Measurements from ENCODE around the gene RB1. TPM values are rescaled to one million over a fixed set of nuclear protein-coding genes. Genes with fewer than 3 reads are reported as not detected.

Gene RB1
- total RNA-seq, 4 donors from 2014 or later, result 18.2 to 79.2 (median 22.7) TPM

DNA sequence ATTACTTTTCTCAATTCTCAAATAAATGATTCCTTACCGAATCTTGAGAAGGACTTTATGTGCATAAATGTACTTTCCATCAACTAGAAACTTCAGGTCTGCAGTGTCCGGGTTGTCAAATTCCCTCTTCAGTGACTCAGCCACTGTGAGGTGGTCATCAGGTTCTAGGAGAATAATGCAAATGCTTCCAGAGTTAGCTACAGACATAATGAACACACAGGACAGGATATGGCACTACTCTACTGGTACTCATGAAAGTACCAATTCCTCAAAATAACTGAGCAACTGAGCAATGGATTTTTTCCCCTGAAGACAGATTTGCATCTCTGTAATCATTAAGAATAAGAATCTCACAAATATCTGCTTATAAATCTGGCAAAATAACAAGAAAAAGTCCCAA, 198.2 kb downstream of the RB1 start:
- TF ChIP-seq POLR2A (IDR thresholded peaks at IDR 0.05), result no peak
- TF ChIP-seq, protein P1, sequence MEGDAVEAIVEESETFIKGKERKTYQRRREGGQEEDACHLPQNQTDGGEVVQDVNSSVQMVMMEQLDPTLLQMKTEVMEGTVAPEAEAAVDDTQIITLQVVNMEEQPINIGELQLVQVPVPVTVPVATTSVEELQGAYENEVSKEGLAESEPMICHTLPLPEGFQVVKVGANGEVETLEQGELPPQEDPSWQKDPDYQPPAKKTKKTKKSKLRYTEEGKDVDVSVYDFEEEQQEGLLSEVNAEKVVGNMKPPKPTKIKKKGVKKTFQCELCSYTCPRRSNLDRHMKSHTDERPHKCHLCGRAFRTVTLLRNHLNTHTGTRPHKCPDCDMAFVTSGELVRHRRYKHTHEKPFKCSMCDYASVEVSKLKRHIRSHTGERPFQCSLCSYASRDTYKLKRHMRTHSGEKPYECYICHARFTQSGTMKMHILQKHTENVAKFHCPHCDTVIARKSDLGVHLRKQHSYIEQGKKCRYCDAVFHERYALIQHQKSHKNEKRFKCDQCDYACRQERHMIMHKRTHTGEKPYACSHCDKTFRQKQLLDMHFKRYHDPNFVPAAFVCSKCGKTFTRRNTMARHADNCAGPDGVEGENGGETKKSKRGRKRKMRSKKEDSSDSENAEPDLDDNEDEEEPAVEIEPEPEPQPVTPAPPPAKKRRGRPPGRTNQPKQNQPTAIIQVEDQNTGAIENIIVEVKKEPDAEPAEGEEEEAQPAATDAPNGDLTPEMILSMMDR (IDR thresholded peaks at IDR 0.05), result no peak
- no peaks in the 10 kb centered on the region for H3K27me3 ChIP-seq
- no peaks in the 10 kb centered on the region for H3K36me3 ChIP-seq
- H3K9me3 ChIP-seq, result no peaks in the 10 kb centered on the region
- peaks cover 0 to 12% (median 9%) of the 10 kb centered on the region in 4 donors for H3K4me1 ChIP-seq
- no peak for DNase-seq
- no peak overlapping the region for H3K4me3 ChIP-seq
- peak overlapping the region in 1 of 4 donors; percentile 41 for H3K27ac ChIP-seq

DNA sequence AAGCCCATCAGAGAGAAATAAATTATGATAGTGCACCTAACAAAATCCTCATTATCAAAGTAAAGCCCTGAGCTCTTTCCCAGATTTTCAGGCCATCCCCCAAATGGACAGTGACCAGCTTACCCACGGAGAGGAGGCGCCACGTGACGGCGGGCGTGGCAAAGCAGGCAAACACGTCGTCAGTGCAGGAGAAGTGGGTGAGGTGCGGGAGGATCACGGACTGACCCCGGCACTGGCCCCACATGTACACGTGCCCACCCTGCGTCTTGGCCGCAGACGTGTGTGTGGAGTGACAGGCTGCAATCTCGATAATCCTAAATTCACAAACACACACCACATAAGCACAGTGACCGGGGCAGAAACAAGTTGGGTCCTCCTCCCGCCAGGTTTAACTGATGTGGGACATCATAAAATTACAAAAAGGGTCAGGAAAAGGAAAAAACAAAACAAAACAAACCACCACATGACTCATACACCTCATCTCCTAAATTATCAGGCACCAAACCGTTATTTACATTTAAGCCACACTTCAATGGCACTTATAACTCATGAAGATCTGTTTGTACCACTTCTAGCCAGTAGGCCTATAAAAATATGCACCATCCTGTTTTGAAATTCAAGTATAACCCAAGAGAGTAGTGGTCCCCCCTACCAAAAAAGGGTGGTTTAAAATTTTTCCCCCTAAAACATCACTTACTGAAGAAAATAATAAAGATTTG, 199.2 kb downstream of the RB1 start:
- no peaks in the 10 kb centered on the region for H3K27me3 ChIP-seq
- no peaks in the 10 kb centered on the region for H3K36me3 ChIP-seq
- no peak for DNase-seq
- no peaks in the 10 kb centered on the region for H3K9me3 ChIP-seq
- no peak for TF ChIP-seq POLR2A (IDR thresholded peaks at IDR 0.05)
- TF ChIP-seq, protein P1 (IDR thresholded peaks at IDR 0.05), result no peak
- no peak overlapping the region for H3K4me3 ChIP-seq
- peaks cover 0 to 12% (median 9%) of the 10 kb centered on the region in 4 donors for H3K4me1 ChIP-seq
- no peak overlapping the region for H3K27ac ChIP-seq

DNA sequence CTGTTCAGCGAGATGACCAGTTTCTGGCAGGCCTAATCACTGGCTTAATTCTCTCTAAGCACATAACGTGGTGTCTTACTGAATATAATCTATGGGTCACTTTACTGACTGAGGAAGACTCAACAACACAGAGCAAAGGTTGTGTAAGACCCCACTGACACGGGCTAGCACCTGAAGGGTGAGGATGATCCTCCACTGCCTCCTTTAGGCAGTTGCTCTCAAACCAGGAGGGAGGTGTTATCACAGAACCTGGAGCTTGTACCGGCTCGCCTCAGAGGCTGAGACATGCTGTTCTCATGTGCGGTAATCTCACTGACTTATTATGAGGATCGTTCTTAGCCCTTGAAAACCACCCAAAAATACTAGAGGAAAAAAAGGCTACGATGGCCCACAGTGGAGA, 201.1 kb downstream of the RB1 start:
- no peak for DNase-seq
- Histone ChIP-seq H3K4me1 (peaks cover 0 to 12% (median 9%) of the 10 kb centered on the region in 4 donors), H3K36me3 (no peaks in the 10 kb centered on the region), H3K9me3 (no peaks in the 10 kb centered on the region), H3K27me3 (no peaks in the 10 kb centered on the region), H3K27ac (peak overlapping the region in 2 of 4 donors; percentile 61 to 66), H3K4me3 (no peak overlapping the region)
- TF ChIP-seq, protein P1 (IDR thresholded peaks at IDR 0.05), result no peak
- TF ChIP-seq POLR2A (IDR thresholded peaks at IDR 0.05), result no peak

DNA sequence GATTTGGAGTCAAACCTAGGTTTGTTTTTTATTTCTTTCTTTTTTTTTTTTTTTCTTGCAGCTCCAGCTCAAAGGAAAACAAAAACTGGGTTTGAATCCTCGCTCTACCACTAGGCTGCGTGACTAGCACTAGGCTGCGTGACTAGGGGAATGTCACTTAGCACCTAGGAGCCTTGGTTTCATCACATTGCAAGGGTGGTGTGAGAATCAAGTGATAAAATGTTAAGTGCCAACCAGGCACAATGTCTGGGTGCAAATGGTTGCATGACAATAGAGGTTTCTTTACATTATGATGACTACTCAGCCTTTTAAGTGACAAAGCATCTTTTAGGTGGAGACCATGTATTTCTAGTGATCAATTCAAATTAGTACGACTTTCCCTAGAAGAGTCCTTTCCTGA, 201.5 kb downstream of the RB1 start:
- DNase-seq, result no peak
- Histone ChIP-seq H3K9me3 (no peaks in the 10 kb centered on the region), H3K4me1 (peaks cover 0 to 12% (median 9%) of the 10 kb centered on the region in 4 donors), H3K27ac (peak overlapping the region; percentile 14 to 66 (median 59)), H3K27me3 (no peaks in the 10 kb centered on the region), H3K4me3 (no peak overlapping the region), H3K36me3 (no peaks in the 10 kb centered on the region)
- no peak for TF ChIP-seq POLR2A (IDR thresholded peaks at IDR 0.05)
- TF ChIP-seq, protein P1 (IDR thresholded peaks at IDR 0.05), result no peak

DNA sequence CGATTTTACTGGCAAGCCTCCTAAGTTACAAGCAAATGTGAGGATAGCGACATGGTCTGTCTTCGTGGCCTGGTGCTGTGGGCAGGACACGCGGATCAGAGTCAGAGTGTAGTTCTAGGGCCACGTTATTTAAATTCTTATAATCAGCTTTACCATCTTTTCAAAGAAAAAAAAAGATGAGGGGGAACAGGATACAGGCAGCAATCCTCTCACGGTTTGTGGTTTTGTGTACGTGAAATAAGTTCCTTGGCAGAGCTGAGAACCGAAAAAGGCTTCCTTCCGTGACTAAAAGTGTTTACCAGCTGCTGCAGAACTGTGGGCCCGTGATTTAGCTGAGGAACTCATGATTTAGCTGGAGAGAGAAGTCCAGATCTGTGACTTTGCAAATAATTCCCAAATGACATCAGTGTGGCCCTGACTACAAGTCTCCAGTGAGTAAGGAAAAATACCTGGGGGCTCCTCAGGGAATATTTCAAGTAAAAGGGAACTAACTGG, 202.1 kb downstream of the RB1 start:
- H3K27ac ChIP-seq, result peak overlapping the region; percentile 46 to 73 (median 69)
- H3K4me1 ChIP-seq, result peaks cover 0 to 12% (median 9%) of the 10 kb centered on the region in 4 donors
- peak in 2 of 3 donors; percentile 76 to 80 for DNase-seq
- H3K36me3 ChIP-seq, result no peaks in the 10 kb centered on the region
- no peaks in the 10 kb centered on the region for H3K9me3 ChIP-seq
- TF ChIP-seq, protein P1 (IDR thresholded peaks at IDR 0.05), result no peak
- TF ChIP-seq POLR2A (IDR thresholded peaks at IDR 0.05), result no peak
- no peaks in the 10 kb centered on the region for H3K27me3 ChIP-seq
- H3K4me3 ChIP-seq, result peak overlapping the region in 1 of 4 donors; percentile 21

Data from Peyer's patch (tissue), 4 donors.